K562 (cell line): Measurements from ENCODE around the gene ROR2. TPM values are rescaled to one million over a fixed set of nuclear protein-coding genes. Genes with fewer than 3 reads are reported as not detected.

Experiments used
- ATAC-seq: fragments of 200-7000 bp; cut with Tn5 transposase; 3 replicates; pipeline ENCODE4 v1.9.1; 2020; ENCODE audit warnings: moderate library complexity
- BruUV-seq: library from RNA; stranded (reverse); fragments of 400-500 nt; replicated peaks from 2 replicates; lab custom pipeline; 2021; lab: Mats Ljungman, UMichigan
- CTCF ChIA-PET: fragments of 300-600 bp; formaldehyde crosslinking; extraction: SDS; loops from one replicate; lab custom pipeline; 2021; ENCODE audit warnings: low intra/inter-chr PET ratio; lab: Yijun Ruan, JAX
- POLR2A ChIA-PET: fragments of 300-600, 350-650 bp; sonication (Branson Sonifier 250); formaldehyde crosslinking; extraction: SDS; loops from one replicate; lab custom pipeline; 2021; ENCODE audit warnings: antibody characterized with exemption, inconsistent platforms; lab: Yijun Ruan, JAX
- DNase-seq, 4 experiments: peaks; one replicate each; pipeline versions ENCODE4 v3.0.0 to v3.0.0-alpha.2; 2011 to 2018; ENCODE audit warnings: low spot score in 3 of 4, mixed read lengths in 3 of 4; ENCODE audit errors: extremely low read depth in 1 of 4
- FAIRE-seq: peaks from 2 replicates; lab custom pipeline; 2011; peaks lifted over from hg19 to GRCh38; lab: Jason Lieb, UNC
- H2AFZ ChIP-seq: 2 replicates; pipeline ENCODE4 v1.6.0; 2011; ENCODE audit warnings: low read depth, low read length, control low read depth, inconsistent platforms
- H3K27ac ChIP-seq: fragments of 200-600 bp; 3 replicates; pipeline ENCODE4 v1.8.0; 2011; ENCODE audit warnings: low read depth, mild to moderate bottlenecking, control low read depth, inconsistent platforms, low read length, moderate library complexity, mixed read lengths; ENCODE audit errors: extremely low read depth
- H3K27me3 ChIP-seq, 2 experiments: fragments of 300-600 bp in 1 of 2; 2 replicates in 1 of 2; 3 replicates in 1 of 2; pipeline versions ENCODE4 v1.6.0 to v1.8.0; 2011; ENCODE audit warnings: inconsistent platforms in 2 of 2, low read length in 2 of 2, mild to moderate bottlenecking in 1 of 2, mixed read lengths in 1 of 2, moderate library complexity in 1 of 2; ENCODE audit not compliant: control insufficient read depth in 2 of 2, insufficient read depth in 2 of 2
- H3K36me3 ChIP-seq: fragments of 300-600 bp; 3 replicates; pipeline ENCODE4 v1.8.0; 2011; ENCODE audit warnings: mild to moderate bottlenecking, low read length, inconsistent platforms; ENCODE audit not compliant: control insufficient read depth, insufficient read depth
- H3K4me1 ChIP-seq, 2 experiments: fragments of 200-600 bp in 1 of 2; replicated peaks in 1 of 2; 2 replicates in 1 of 2; 3 replicates in 1 of 2; pipeline versions ENCODE4 v1.5.1 to v1.8.0; 2011; ENCODE audit warnings: inconsistent platforms in 2 of 2, low read length in 2 of 2, mild to moderate bottlenecking in 1 of 2, mixed read lengths in 1 of 2, moderate library complexity in 1 of 2; ENCODE audit not compliant: control insufficient read depth in 2 of 2, insufficient read depth in 2 of 2
- H3K4me2 ChIP-seq: 2 replicates; pipeline ENCODE4 v1.6.1; 2011; ENCODE audit warnings: low read length, control low read depth, inconsistent platforms, mixed read lengths; ENCODE audit not compliant: insufficient read depth
- H3K4me3 ChIP-seq: fragments of 200-600 bp; sonication (generic), shearing (Covaris generic); 2 replicates; pipeline ENCODE4 v1.5.1; 2016; ENCODE audit warnings: control low read depth, inconsistent platforms
- H3K79me2 ChIP-seq: fragments of 200-600 bp; 3 replicates; pipeline ENCODE4 v1.8.0; 2011; ENCODE audit warnings: low read length, inconsistent platforms; ENCODE audit not compliant: control insufficient read depth, insufficient read depth
- H3K9ac ChIP-seq, 2 experiments: 2 replicates each; pipeline versions ENCODE4 v1.6.0 to v1.6.1; 2011; ENCODE audit warnings: low read depth in 2 of 2, low read length in 2 of 2, control low read depth in 1 of 2, inconsistent platforms in 1 of 2, mild to moderate bottlenecking in 1 of 2, mixed read lengths in 1 of 2; ENCODE audit not compliant: insufficient read depth in 1 of 2
- H3K9me1 ChIP-seq: one replicate; pipeline ENCODE4 v1.6.0; 2011; ENCODE audit warnings: inconsistent platforms, mild to moderate bottlenecking, low read length, moderate library complexity; ENCODE audit not compliant: control insufficient read depth, insufficient read depth
- H3K9me3 ChIP-seq: replicated peaks from 2 replicates; pipeline ENCODE4 v1.5.1; 2011; ENCODE audit warnings: low read depth, low read length, inconsistent platforms; ENCODE audit not compliant: control insufficient read depth, insufficient read depth
- H4K20me1 ChIP-seq: replicated peaks from 2 replicates; pipeline ENCODE4 v1.6.1; 2011; ENCODE audit warnings: low read length, inconsistent platforms, mixed read lengths; ENCODE audit not compliant: control insufficient read depth, insufficient read depth
- CBX5 ChIP-seq: IDR thresholded peaks from 2 replicates; pipeline ENCODE4 v1.6.1; 2014; ENCODE audit warnings: low read depth, borderline replicate concordance
- L3MBTL2 ChIP-seq: fragments of 450-650 bp; IDR thresholded peaks from 2 replicates; pipeline ENCODE4 v1.6.1; 2016; ENCODE audit warnings: mild to moderate bottlenecking, moderate library complexity
- MTA3 ChIP-seq: fragments of 450-650 bp; formaldehyde crosslinking; IDR thresholded peaks from 2 replicates; pipeline ENCODE4 v1.6.1; 2017; ENCODE audit warnings: mild to moderate bottlenecking, borderline replicate concordance
- MYC ChIP-seq, 2 experiments: fragments of 250-450 bp in 1 of 2; sonication (Bioruptor Pico) in 1 of 2; IDR thresholded peaks; 2 replicates each; pipeline versions ENCODE4 v1.5.1 to v1.6.1; 2012 to 2021; ENCODE audit warnings: low read depth in 2 of 2, borderline replicate concordance in 1 of 2, improper control_type of control experiment in 1 of 2, low read length in 1 of 2, mild to moderate bottlenecking in 1 of 2, moderate library complexity in 1 of 2
- TCF3 ChIP-seq: sonication (generic); formaldehyde crosslinking; IDR thresholded peaks from 2 replicates; pipeline ENCODE4 v1.4.0; 2020; ENCODE audit warnings: mild to moderate bottlenecking, missing genetic modification reagents
- ZBTB12 ChIP-seq: fragments of 250-450 bp; sonication (Bioruptor Pico); IDR thresholded peaks from 2 replicates; pipeline ENCODE4 v1.4.0; 2020
- WGBS: fragments of 100-300 bp; shearing (Covaris generic); methylation state at CpG from one replicate; pipeline ENCODE4 v1.1.6; 2016; ENCODE audit warnings: low coverage, mixed read lengths; ENCODE audit not compliant: insufficient coverage; ENCODE audit errors: missing lambda C conversion rate; 5-methylcytosine and 5-hydroxymethylcytosine counted together
- in situ Hi-C: fragments of 300-500 bp; cut with MboI; formaldehyde crosslinking; loops from 4 replicates; pipeline ENCODE4 v1.15.0; 2018; ENCODE audit warnings: inconsistent platforms, mixed read lengths
- intact Hi-C: fragments of 100-400 bp; cut with micrococcal nuclease; formaldehyde crosslinking; loops from 2 replicates; pipeline ENCODE4 v1.14.2; 2022
- polyA plus RNA-seq, 8 experiments: library from polyadenylated mRNA; depleted of rRNA in 4 of 8; stranded (reverse) in 5 of 8; unstranded in 3 of 8; fragments of >200 nt; fragmentation: Nextera tagmentation in 2 of 8; fragmentation: Illumina TruSeq in 1 of 8; extraction: Ambion mirVana in 2 of 8; extraction: Trizol in 1 of 8; gene quantifications; 2 replicates each; pipeline versions ENCODE4 v1.2.1 to v1.2.3, GENCODE V29; 2011 to 2014; ENCODE audit warnings: inconsistent platforms in 1 of 8, missing spikeins in 1 of 8
- total RNA-seq, 7 experiments: library from RNA; depleted of rRNA in 6 of 7; stranded (reverse); fragments of >200 nt in 6 of 7; fragmentation: Illumina TruSeq in 2 of 7; extraction: Trizol in 2 of 7; gene quantifications; 2 replicates each; pipeline versions ENCODE4 v1.2.1 to v1.2.3, GENCODE V29; 2011 to 2021; ENCODE audit warnings: low replicate concordance in 1 of 7
- TF ChIP-seq, protein P1 (sequence below): fragments of 450-650 bp; IDR thresholded peaks from 2 replicates; pipeline ENCODE4 v1.6.1; 2016; ENCODE audit warnings: mild to moderate bottlenecking, moderate library complexity

The ROR2 gene
- total and polyA plus RNA-seq, 9 of the 15 experiments (the other 6 are each of a cell fraction or from before 2014, with no cell fraction given), result 5.6 to 33.8 (median 15.3) TPM

DNA sequence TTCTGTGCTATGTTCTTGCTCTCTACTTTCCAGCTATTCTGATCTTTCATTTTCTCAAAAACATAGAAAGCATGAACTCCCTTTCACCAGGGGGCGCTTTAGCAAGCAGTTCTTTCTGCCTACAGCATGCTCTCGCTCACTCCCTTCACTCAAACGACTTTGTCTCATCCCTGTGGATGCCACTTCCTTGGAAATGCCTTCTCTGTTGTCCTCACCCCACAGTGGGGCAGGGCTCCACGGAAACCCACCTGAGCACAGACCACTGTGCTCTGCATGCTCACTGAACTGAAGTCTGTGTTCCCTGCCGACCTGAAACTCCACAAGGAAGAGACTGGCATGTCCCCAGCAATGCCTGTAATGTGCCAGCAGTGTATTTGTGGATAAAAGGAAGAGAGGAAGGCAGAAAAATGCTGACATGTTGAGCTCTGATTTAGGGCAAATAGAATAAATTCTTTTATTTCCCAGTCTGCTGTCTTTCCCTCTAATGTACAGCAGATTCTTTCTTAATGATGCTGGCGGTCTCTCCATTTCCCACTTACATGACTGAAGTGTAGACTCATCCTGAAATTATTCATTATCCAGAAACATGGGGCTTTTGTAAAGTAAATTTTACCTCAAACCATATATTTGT lies 4.9 kb upstream of the ROR2 start:
- ATAC-seq (peak; percentile 60), DNase-seq (peak; percentile 54 to 84 (median 62)), FAIRE-seq (peak; percentile 90)
- Histone ChIP-seq H3K36me3 (no peaks in the 10 kb centered on the region), H3K9ac (peak overlapping the region in 1 of 2 experiments; percentile 60; a peak in 1 of 4 replicates), H3K79me2 (peaks cover under 1% of the 10 kb centered on the region), H3K27ac (no peak overlapping the region), H3K4me3 (no peak overlapping the region), H3K4me1 (peaks cover 2 to 8% of the 10 kb centered on the region in 2 experiments; a peak in 3 of 5 replicates), H4K20me1 (no peaks in the 10 kb centered on the region), H3K27me3 (no peaks in the 10 kb centered on the region), H3K9me3 (peaks cover 4% of the 10 kb centered on the region; the same call in 1 of the 2 replicates), H3K4me2 (peak overlapping the region; percentile 67), H2AFZ (peak overlapping the region; percentile 92), H3K9me1 (no peaks in the 10 kb centered on the region)
- intact Hi-C loops (loop anchor here (1.0 kb wide), 1 partner anchor 23 kb away; no protein-coding TSS in a partner anchor), in situ Hi-C loops (loop anchor here (10.0 kb wide), 1 partner anchor 190 kb away; no protein-coding TSS in a partner anchor)
- BruUV-seq, result no TSS peak
- ChIA-PET POLR2A (interaction anchor here (1.0 kb wide), 1 partner anchor 173 kb away, joined by 3 read pairs; no protein-coding TSS in a partner anchor), CTCF (interaction anchor here (0.6 kb wide), 1 partner anchor 228 kb away, joined by 3 read pairs; no protein-coding TSS in a partner anchor)
- 29% methylated on average over 6 of the region's 6 CpGs for WGBS
- peak; percentile 30; the same call in 1 of the 2 replicates for TF ChIP-seq L3MBTL2
- TF ChIP-seq MYC (IDR thresholded peaks at IDR 0.05; ENCODE audit: low read depth, low read length), result peak; percentile 65
- no peak for TF ChIP-seq MYC (CRISPR knock-in tag; IDR thresholded peaks at IDR 0.05; ENCODE audit: borderline replicate concordance, low read depth)
- no peak for TF ChIP-seq ZBTB12 (CRISPR knock-in tag)
- TF ChIP-seq, protein P1, sequence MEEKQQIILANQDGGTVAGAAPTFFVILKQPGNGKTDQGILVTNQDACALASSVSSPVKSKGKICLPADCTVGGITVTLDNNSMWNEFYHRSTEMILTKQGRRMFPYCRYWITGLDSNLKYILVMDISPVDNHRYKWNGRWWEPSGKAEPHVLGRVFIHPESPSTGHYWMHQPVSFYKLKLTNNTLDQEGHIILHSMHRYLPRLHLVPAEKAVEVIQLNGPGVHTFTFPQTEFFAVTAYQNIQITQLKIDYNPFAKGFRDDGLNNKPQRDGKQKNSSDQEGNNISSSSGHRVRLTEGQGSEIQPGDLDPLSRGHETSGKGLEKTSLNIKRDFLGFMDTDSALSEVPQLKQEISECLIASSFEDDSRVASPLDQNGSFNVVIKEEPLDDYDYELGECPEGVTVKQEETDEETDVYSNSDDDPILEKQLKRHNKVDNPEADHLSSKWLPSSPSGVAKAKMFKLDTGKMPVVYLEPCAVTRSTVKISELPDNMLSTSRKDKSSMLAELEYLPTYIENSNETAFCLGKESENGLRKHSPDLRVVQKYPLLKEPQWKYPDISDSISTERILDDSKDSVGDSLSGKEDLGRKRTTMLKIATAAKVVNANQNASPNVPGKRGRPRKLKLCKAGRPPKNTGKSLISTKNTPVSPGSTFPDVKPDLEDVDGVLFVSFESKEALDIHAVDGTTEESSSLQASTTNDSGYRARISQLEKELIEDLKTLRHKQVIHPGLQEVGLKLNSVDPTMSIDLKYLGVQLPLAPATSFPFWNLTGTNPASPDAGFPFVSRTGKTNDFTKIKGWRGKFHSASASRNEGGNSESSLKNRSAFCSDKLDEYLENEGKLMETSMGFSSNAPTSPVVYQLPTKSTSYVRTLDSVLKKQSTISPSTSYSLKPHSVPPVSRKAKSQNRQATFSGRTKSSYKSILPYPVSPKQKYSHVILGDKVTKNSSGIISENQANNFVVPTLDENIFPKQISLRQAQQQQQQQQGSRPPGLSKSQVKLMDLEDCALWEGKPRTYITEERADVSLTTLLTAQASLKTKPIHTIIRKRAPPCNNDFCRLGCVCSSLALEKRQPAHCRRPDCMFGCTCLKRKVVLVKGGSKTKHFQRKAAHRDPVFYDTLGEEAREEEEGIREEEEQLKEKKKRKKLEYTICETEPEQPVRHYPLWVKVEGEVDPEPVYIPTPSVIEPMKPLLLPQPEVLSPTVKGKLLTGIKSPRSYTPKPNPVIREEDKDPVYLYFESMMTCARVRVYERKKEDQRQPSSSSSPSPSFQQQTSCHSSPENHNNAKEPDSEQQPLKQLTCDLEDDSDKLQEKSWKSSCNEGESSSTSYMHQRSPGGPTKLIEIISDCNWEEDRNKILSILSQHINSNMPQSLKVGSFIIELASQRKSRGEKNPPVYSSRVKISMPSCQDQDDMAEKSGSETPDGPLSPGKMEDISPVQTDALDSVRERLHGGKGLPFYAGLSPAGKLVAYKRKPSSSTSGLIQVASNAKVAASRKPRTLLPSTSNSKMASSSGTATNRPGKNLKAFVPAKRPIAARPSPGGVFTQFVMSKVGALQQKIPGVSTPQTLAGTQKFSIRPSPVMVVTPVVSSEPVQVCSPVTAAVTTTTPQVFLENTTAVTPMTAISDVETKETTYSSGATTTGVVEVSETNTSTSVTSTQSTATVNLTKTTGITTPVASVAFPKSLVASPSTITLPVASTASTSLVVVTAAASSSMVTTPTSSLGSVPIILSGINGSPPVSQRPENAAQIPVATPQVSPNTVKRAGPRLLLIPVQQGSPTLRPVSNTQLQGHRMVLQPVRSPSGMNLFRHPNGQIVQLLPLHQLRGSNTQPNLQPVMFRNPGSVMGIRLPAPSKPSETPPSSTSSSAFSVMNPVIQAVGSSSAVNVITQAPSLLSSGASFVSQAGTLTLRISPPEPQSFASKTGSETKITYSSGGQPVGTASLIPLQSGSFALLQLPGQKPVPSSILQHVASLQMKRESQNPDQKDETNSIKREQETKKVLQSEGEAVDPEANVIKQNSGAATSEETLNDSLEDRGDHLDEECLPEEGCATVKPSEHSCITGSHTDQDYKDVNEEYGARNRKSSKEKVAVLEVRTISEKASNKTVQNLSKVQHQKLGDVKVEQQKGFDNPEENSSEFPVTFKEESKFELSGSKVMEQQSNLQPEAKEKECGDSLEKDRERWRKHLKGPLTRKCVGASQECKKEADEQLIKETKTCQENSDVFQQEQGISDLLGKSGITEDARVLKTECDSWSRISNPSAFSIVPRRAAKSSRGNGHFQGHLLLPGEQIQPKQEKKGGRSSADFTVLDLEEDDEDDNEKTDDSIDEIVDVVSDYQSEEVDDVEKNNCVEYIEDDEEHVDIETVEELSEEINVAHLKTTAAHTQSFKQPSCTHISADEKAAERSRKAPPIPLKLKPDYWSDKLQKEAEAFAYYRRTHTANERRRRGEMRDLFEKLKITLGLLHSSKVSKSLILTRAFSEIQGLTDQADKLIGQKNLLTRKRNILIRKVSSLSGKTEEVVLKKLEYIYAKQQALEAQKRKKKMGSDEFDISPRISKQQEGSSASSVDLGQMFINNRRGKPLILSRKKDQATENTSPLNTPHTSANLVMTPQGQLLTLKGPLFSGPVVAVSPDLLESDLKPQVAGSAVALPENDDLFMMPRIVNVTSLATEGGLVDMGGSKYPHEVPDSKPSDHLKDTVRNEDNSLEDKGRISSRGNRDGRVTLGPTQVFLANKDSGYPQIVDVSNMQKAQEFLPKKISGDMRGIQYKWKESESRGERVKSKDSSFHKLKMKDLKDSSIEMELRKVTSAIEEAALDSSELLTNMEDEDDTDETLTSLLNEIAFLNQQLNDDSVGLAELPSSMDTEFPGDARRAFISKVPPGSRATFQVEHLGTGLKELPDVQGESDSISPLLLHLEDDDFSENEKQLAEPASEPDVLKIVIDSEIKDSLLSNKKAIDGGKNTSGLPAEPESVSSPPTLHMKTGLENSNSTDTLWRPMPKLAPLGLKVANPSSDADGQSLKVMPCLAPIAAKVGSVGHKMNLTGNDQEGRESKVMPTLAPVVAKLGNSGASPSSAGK, result peak; percentile 43; the same call in 1 of the 2 replicates
- TF ChIP-seq TCF3 (CRISPR knock-in tag), result 0 out of 2 replicates have a peak, but pooled peaks have one; percentile 8
- TF ChIP-seq CBX5, result no peak
- peak; percentile 38; the same call in 1 of the 2 replicates for TF ChIP-seq MTA3
